ENCODE results near the gene LECT2. TPM values are rescaled to one million over a fixed set of nuclear protein-coding genes. Genes with fewer than 3 reads are reported as not detected.

The LECT2 gene
- total and polyA plus RNA-seq, 8 donors = not detected

DNA sequence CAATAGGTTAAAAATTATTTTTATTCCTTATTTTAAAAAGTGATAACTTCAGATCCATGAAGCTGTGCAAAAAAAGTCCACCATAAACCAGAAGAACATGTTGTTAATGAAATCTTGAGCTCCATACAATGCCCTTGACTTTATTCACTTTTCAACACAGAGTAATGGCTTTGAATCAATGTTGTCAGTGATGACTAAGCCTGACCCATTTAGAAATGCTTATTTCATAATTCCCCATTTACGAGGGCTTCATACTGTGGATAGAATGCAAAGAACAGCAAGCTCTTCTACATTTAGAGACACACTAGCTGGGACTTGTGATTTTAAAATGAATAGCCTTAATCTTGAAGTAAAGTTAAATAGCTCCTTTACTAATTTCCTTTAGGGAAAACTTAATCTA, 33.4 kb downstream of the LECT2 start:
- Histone ChIP-seq H3K4me1 (no peaks in the 10 kb centered on the region), H3K27me3 (peaks cover 0 to 15% (median 0%) of the 10 kb centered on the region in 4 donors), H3K9me3 (no peaks in the 10 kb centered on the region), H3K36me3 (no peaks in the 10 kb centered on the region), H3K4me3 (no peak overlapping the region), H3K27ac (no peak overlapping the region)
- no peak for DNase-seq
- TF ChIP-seq, protein P1, sequence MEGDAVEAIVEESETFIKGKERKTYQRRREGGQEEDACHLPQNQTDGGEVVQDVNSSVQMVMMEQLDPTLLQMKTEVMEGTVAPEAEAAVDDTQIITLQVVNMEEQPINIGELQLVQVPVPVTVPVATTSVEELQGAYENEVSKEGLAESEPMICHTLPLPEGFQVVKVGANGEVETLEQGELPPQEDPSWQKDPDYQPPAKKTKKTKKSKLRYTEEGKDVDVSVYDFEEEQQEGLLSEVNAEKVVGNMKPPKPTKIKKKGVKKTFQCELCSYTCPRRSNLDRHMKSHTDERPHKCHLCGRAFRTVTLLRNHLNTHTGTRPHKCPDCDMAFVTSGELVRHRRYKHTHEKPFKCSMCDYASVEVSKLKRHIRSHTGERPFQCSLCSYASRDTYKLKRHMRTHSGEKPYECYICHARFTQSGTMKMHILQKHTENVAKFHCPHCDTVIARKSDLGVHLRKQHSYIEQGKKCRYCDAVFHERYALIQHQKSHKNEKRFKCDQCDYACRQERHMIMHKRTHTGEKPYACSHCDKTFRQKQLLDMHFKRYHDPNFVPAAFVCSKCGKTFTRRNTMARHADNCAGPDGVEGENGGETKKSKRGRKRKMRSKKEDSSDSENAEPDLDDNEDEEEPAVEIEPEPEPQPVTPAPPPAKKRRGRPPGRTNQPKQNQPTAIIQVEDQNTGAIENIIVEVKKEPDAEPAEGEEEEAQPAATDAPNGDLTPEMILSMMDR (IDR thresholded peaks at IDR 0.05) = no peak
- ATAC-seq = no peak
- no peak for FAIRE-seq
- intact Hi-C loops (cut with DNase I) = no loop called here
- WGBS, 2 donors = 41 to 76% methylated on average over 1 of the region's 1 CpG

DNA sequence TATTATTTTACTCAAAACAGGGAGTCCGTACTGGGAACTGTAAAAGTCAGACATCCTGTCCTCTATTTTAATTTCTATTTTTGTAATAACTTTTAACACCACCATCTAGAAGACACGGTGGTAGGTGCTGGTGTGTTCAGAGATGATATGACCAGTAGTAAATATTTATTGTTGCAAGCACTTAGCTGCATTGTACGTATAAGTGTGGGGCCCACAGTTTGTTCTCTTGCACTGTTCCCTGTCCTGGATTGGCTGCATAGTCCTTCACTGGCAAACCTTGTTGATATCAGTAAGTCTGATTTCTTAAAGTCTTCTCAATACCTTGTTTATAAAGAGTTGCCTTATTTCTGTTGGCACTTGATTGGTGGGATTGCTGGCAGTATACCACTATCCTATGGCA, 34.6 kb downstream of the LECT2 start:
- FAIRE-seq (no peak), ATAC-seq (no peak), DNase-seq (no peak)
- WGBS, 2 donors = 57 to 61% methylated on average over 3 of the region's 3 CpGs
- H3K9me3 ChIP-seq = no peaks in the 10 kb centered on the region
- peaks cover 0 to 8% (median 0%) of the 10 kb centered on the region in 4 donors for H3K27me3 ChIP-seq
- no peaks in the 10 kb centered on the region for H3K4me1 ChIP-seq
- H3K36me3 ChIP-seq = no peaks in the 10 kb centered on the region
- intact Hi-C loops (cut with DNase I) = no loop called here
- no peak overlapping the region for H3K4me3 ChIP-seq
- TF ChIP-seq, protein P1 (IDR thresholded peaks at IDR 0.05) = no peak
- H3K27ac ChIP-seq = no peak overlapping the region

DNA sequence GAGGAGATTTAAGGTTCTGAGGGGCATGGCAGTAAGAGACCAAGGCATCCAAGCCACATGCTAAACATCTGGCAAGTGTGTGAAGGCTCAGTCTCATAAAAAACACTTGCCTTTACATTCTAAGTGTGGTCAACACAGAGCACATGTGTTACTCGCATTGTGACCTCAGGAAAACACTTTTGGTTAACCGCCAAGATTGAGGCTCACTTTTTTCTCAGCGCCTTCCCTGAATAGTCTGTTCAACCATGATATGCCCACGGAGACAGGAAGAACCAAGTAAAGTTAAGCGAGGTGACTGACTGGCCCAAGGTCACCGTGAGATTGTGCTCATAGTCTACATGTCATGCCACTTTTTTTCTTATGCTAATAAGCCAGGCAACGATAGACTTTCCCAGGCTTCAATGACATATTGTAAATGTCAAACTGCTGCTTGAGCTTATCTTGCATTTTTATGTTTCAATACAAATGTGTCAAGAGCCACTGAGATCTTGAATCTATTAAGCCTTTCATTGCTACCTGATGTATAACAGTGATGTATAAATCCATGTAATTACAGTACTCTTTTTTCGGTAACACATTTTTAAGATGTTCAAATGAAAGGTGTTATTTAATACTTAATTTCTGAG, 38.0 kb downstream of the LECT2 start:
- no peak for DNase-seq
- ATAC-seq = no peak
- Histone ChIP-seq H3K9me3 (no peaks in the 10 kb centered on the region), H3K4me1 (no peaks in the 10 kb centered on the region), H3K36me3 (no peaks in the 10 kb centered on the region), H3K27ac (no peak overlapping the region), H3K4me3 (no peak overlapping the region), H3K27me3 (peaks cover 0 to 8% (median 0%) of the 10 kb centered on the region in 4 donors)
- FAIRE-seq = no peak
- intact Hi-C loops (cut with DNase I) = no loop called here
- WGBS, 2 donors = 50 to 57% methylated on average over 8 of the region's 8 CpGs
- TF ChIP-seq, protein P1 (IDR thresholded peaks at IDR 0.05) = no peak

DNA sequence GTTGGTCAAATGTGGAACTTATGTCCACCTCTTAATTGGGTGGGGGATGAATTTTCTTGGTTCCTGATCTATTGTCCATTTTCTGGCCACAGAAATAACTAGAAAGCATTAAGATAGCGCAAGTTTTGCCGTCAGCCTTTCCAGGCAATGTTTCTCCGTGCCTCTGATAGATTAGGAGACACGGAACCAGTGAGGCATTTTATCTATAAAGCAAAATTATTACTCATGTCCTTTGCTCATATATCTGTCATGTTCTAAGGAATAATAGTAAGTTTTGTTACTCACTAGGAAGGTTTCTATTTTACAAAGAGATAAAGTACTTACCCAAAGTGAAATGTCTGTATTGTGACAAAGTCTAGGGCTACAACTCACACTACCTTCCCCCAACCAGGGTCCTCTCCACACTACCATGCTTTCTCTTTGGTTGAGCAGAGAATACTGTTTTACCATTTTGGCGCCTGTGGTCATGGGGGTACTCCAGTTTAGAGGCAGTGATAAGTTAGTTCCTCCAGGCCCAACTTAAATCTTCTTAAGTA, 39.2 kb downstream of the LECT2 start:
- Histone ChIP-seq H3K4me1 (no peaks in the 10 kb centered on the region), H3K4me3 (no peak overlapping the region), H3K36me3 (no peaks in the 10 kb centered on the region), H3K9me3 (no peaks in the 10 kb centered on the region), H3K27ac (no peak overlapping the region), H3K27me3 (no peaks in the 10 kb centered on the region)
- intact Hi-C loops (cut with DNase I) = no loop called here
- FAIRE-seq (no peak), DNase-seq (no peak), ATAC-seq (no peak)
- WGBS, 2 donors = 88 to 92% methylated on average over 5 of the region's 5 CpGs
- TF ChIP-seq, protein P1 (IDR thresholded peaks at IDR 0.05) = no peak
